Measurements from ENCODE around the gene GPRC5C.
"Not testable (repeated sequence)": the region's sequence is repeated elsewhere in the genome, so short reads cannot be mapped to it uniquely, and the experiment has no call there.

GPRC5C gene

DNA sequence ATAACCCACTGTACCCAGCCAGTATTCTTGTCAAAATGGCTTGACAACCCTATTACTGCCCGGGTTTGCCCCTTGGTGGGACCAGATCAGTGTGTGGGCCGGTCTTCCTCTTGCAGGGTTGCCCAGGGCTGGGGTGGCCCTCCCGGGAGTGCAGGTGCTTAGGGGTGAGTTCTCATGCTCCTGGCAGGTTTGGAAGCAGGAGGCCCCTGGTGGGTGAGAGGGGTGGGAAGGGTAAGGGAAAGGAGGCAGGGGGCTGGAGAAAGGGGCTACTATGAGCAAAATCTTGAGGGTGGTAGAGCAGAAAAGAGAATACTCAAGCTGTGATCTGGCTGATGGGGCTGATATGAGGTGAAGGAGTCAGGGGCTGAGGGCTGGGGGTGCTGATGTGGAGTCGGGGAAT lies 41.0 kb downstream of the GPRC5C start:
- DNase-seq (ENCODE audit: low spot score) = no peak

DNA sequence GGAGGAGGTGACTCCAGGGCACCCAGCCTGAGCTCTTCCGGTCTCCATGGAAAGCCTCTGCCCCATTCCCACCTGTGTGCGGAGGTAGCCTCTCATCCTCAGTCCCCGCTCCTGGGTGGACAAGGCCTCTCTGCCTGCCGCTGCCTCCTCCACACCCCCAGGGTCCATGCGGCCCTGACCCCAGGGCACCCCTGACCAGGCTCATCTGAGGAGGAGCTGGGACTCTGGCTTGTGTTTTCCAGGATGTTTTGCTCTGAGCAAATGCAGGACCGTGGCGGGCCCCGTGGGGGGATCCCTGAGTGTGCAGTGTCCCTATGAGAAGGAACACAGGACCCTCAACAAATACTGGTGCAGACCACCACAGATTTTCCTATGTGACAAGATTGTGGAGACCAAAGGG lies 41.4 kb downstream of the GPRC5C start:
- DNase-seq (ENCODE audit: low spot score) = no peak

- DNase-seq (ENCODE audit: low spot score) = no peak
Measured at GRCh38 chr17:74474043-74474792, 42.3 kb downstream of the GPRC5C start.

- no peak for DNase-seq (ENCODE audit: low spot score)
Measured at GRCh38 chr17:74475189-74475588, 43.3 kb downstream of the GPRC5C start.

DNA sequence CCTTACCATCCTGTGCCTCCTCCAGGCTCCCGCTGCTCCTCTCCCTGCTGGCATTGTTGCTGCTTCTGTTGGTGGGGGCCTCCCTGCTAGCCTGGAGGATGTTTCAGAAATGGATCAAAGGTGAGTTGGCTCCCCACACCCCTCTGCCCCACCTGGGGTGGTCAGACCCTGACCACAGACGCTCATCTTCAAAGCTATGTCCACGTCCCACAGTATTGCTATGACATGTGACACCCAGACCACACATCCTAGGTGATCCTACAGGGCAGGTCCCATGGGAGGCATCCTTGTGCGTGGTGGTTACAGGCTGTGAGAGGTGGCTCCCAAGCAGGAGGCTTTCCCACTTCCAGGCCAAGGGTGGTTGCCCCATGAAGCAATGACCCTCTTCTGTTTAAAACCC lies 45.5 kb downstream of the GPRC5C start:
- DNase-seq (ENCODE audit: low spot score) = no peak

GRCh38 chr17:74478420-74479100 lies 46.7 kb downstream of the GPRC5C start:
- no peak for DNase-seq (ENCODE audit: low spot score)

GRCh38 chr17:74480290-74480689 lies 48.4 kb downstream of the GPRC5C start:
- DNase-seq (ENCODE audit: low spot score) = no peak

GRCh38 chr17:74481621-74482020 lies 49.7 kb downstream of the GPRC5C start:
- DNase-seq (ENCODE audit: low spot score) = no peak

GRCh38 chr17:74484066-74484465 lies 52.2 kb downstream of the GPRC5C start:
- DNase-seq (ENCODE audit: low spot score) = no peak

GRCh38 chr17:74485022-74485743 lies 53.3 kb downstream of the GPRC5C start:
- no peak for DNase-seq (ENCODE audit: low spot score)

- DNase-seq (ENCODE audit: low spot score) = peak; percentile 0
Measured at GRCh38 chr17:74485841-74486240, 54.0 kb downstream of the GPRC5C start.

- not testable (repeated sequence) for DNase-seq (ENCODE audit: low spot score)
Measured at GRCh38 chr17:74488276-74488675, 56.4 kb downstream of the GPRC5C start.

DNA sequence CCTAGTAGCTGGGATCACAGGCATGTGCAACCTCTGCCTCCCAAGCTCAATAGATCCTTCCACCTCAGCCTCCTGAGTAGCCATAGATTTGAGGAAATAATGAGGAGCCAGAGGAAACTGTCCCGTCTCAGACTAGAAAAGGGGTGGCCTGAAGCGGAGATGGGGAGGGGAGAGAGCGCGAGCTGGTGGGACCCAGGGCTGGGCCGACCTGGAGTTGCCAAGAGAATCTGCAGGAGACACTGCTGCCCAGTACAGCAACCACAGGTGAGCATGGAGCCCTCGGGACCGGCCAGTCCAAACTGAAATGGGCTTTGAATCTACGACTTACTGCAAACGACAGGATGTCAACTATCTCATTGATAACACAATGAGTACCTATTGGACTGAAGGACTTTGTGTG lies 58.8 kb downstream of the GPRC5C start:
- peak; percentile 0 for DNase-seq (ENCODE audit: low spot score)

- DNase-seq (ENCODE audit: low spot score) = peak; percentile 1
Measured at GRCh38 chr17:74491626-74492025, 59.7 kb downstream of the GPRC5C start.

- peak; percentile 83 for DNase-seq (ENCODE audit: low spot score)
Measured at GRCh38 chr17:74493331-74493833, 61.5 kb downstream of the GPRC5C start.
